MG63 (cell line): Measurements from ENCODE around the gene NXF2B. TPM values are rescaled to one million over a fixed set of nuclear protein-coding genes. Genes with fewer than 3 reads are reported as not detected.
"Not testable (repeated sequence)": the region's sequence is repeated elsewhere in the genome, so short reads cannot be mapped to it uniquely, and the experiment has no call there.

ENCODE experiments used
- DNase-seq: peaks from one replicate; pipeline ENCODE4 v3.0.0-alpha.2; 2020
- H3K27me3 ChIP-seq: fragments of 250-450 bp; sonication (Bioruptor Pico); 2 replicates; pipeline ENCODE4 v1.5.1; 2020; ENCODE audit warnings: mild to moderate bottlenecking, moderate library complexity
- H3K36me3 ChIP-seq: fragments of 250-450 bp; sonication (Bioruptor Pico); 2 replicates; pipeline ENCODE4 v1.5.1; 2020; ENCODE audit warnings: mild to moderate bottlenecking, moderate library complexity
- H3K4me3 ChIP-seq: fragments of 250-450 bp; sonication (Bioruptor Pico); 2 replicates; pipeline ENCODE4 v1.5.1; 2020; ENCODE audit warnings: mild to moderate bottlenecking, moderate library complexity
- H3K9me3 ChIP-seq: fragments of 250-450 bp; sonication (Bioruptor Pico); 2 replicates; pipeline ENCODE4 v1.5.1; 2020; ENCODE audit warnings: mild to moderate bottlenecking, moderate library complexity
- total RNA-seq: library from RNA; depleted of rRNA; stranded (reverse); fragments of >200 nt; shearing (Covaris generic); gene quantifications from 2 replicates; pipeline ENCODE4 v1.2.3, GENCODE V29; 2014; ENCODE audit warnings: low replicate concordance; rRNA removed

NXF2B gene
- not detected in 2 replicates for total RNA-seq

GRCh38 chrX:102439908-102440307 lies at the start of gene NXF2B:
Gene NXF2B (minus strand): TSS chrX:102440008. CDS start chrX:102380036, 59,972 bp downstream.
- not testable (repeated sequence) for DNase-seq, H3K36me3 ChIP-seq, H3K27me3 ChIP-seq, H3K4me3 ChIP-seq, H3K9me3 ChIP-seq

GRCh38 chrX:102478765-102479164 lies 39.0 kb upstream of the NXF2B start:
- not testable (repeated sequence) for H3K27me3 ChIP-seq, H3K36me3 ChIP-seq, DNase-seq, H3K4me3 ChIP-seq, H3K9me3 ChIP-seq

GRCh38 chrX:102471762-102472220 lies 32.0 kb upstream of the NXF2B start, which contains the start of gene TCP11X2:
Gene TCP11X2 (minus strand): TSS chrX:102471812.
- H3K4me3 ChIP-seq, H3K36me3 ChIP-seq, DNase-seq, H3K9me3 ChIP-seq, H3K27me3 ChIP-seq: not testable (repeated sequence)

GRCh38 chrX:102470215-102470614 lies 30.4 kb upstream of the NXF2B start:
- not testable (repeated sequence) for H3K27me3 ChIP-seq, DNase-seq, H3K4me3 ChIP-seq, H3K36me3 ChIP-seq, H3K9me3 ChIP-seq

GRCh38 chrX:102458615-102459014 lies 18.8 kb upstream of the NXF2B start:
- not testable (repeated sequence) for H3K9me3 ChIP-seq, H3K27me3 ChIP-seq, H3K36me3 ChIP-seq, H3K4me3 ChIP-seq, DNase-seq

GRCh38 chrX:102414493-102414892 lies 25.3 kb downstream of the NXF2B start:
- not testable (repeated sequence) for DNase-seq, H3K36me3 ChIP-seq, H3K4me3 ChIP-seq, H3K9me3 ChIP-seq, H3K27me3 ChIP-seq

- no peaks in the 10 kb centered on the region for H3K9me3 ChIP-seq
- peak; percentile 5 for DNase-seq
- no peaks in the 10 kb centered on the region for H3K27me3 ChIP-seq
- H3K36me3 ChIP-seq = no peaks in the 10 kb centered on the region
- no peak overlapping the region for H3K4me3 ChIP-seq
Measured at GRCh38 chrX:102345916-102346315, 93.9 kb downstream of the NXF2B start.

GRCh38 chrX:102341867-102342266 lies 97.9 kb downstream of the NXF2B start:
- Histone ChIP-seq H3K9me3 (no peaks in the 10 kb centered on the region), H3K27me3 (no peaks in the 10 kb centered on the region), H3K36me3 (no peaks in the 10 kb centered on the region), H3K4me3 (no peak overlapping the region)
- no peak for DNase-seq

- H3K27me3 ChIP-seq = no peaks in the 10 kb centered on the region
- no peaks in the 10 kb centered on the region for H3K36me3 ChIP-seq
- no peak for DNase-seq
- H3K4me3 ChIP-seq = no peak overlapping the region
- no peaks in the 10 kb centered on the region for H3K9me3 ChIP-seq
Measured at GRCh38 chrX:102339312-102340298, 100.2 kb downstream of the NXF2B start.

GRCh38 chrX:102338162-102338561 lies 101.6 kb downstream of the NXF2B start:
- Histone ChIP-seq H3K4me3 (no peak overlapping the region), H3K9me3 (no peaks in the 10 kb centered on the region), H3K27me3 (no peaks in the 10 kb centered on the region), H3K36me3 (no peaks in the 10 kb centered on the region)
- no peak for DNase-seq

Other genes starting within 250 kb of the NXF2B start
- not detected in 2 replicates for gene TCP11X1, start 224.7 kb downstream of the NXF2B start, total RNA-seq
- gene NXF2, start 192.8 kb downstream of the NXF2B start, total RNA-seq = not detected in 2 replicates
- gene TCP11X2, start 31.8 kb upstream of the NXF2B start, total RNA-seq = not detected in 2 replicates
- not detected in 2 replicates for gene TMSB15A, start 76.7 kb upstream of the NXF2B start, total RNA-seq
- 2.9 and 6.6 TPM in 2 replicates for gene ARMCX5, start 159.5 kb upstream of the NXF2B start, total RNA-seq
- 0.10 TPM in 1 of 2 replicates, not detected in the other for gene GPRASP1, start 211.5 kb upstream of the NXF2B start, total RNA-seq